HG02885 (cell line): Measurements from ENCODE around the gene CCM2.
"Not testable (repeated sequence)": the region's sequence is repeated elsewhere in the genome, so short reads cannot be mapped to it uniquely, and the experiment has no call there.

Experiments
- ATAC-seq: cut with Tn5 transposase; IDR thresholded peaks from one replicate; pipeline ENCODE4 v1.9.1; 2021; ENCODE audit warnings: mild to moderate bottlenecking; ENCODE audit not compliant: unreplicated experiment, poor library complexity

CCM2 gene

DNA sequence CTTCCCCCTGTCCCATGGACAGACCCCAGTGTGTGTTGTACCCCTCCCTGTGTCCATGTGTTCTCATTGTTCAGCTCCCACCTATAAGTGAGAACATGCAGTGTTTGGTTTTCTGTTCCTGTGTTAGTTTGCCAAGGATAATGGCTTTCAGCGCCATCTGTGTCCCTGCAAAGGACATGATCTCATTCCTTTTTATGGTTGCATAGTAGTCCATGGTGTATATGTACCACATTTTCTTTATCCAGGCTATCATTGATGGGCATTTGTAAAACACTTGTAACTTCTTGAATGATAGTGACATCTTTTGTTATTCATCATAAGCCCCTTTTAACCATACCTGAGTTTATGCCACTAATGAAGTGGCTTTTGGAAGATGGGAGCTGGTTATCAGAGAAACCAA lies 114.3 kb downstream of the CCM2 start:
- ATAC-seq, result not testable (repeated sequence)

DNA sequence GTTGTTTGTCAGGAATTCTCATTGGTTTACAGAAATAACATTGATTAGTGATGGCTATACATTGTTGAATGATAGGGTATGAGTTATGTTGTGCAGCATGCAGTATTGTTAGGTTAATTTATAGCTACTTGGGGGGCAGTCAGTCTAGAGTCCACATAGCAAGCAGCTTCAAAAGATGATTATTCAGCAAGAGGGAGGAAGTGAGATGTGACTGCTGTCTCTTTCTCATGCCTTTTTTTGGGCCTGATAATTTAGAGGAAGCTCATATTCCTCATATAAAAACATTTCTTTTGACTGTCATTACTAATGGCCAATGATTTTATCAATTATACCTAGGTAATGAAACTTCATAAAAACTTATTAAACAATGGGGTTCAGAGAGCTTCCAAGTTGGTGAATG lies 114.9 kb downstream of the CCM2 start:
- no peak for ATAC-seq

DNA sequence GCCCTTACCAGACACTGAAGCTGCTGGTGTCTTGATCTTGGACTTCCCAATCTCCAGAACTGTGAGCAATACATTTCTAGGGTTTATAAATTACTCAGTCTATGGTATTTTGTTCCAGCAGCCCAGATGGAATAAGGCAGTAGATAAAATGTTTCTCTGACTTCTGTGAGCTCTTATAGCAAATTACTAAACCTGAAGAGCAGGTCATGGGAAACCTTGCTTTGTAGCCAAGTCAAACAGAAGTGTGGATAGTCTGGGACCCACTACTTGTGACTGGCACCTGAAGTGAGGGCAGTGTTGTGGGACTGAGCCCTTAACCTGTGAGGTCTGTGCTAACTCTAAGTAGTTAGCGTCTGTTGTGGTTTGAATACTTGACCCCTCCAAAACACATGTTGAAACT lies 116.0 kb downstream of the CCM2 start:
- no peak for ATAC-seq

DNA sequence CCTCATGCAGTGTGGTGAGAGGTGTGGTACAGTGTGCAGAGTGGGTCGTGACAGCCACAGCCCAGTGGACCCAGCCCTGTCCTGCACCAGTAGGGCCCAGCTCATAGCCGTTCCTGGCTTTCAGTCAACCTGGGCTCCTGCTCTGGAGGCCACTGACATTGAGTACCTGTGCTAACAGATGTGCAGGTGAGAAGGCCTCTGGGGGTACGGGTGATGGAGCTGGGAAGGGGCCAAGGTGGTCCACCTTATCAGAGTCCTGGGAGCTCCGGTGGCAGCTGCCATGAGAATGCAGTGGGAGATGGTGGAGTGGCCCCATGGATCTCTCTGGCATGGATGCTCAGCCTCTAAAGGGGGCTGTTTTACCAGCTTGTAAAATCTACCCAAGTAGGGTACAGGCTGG lies 117.6 kb downstream of the CCM2 start:
- ATAC-seq, result no peak

DNA sequence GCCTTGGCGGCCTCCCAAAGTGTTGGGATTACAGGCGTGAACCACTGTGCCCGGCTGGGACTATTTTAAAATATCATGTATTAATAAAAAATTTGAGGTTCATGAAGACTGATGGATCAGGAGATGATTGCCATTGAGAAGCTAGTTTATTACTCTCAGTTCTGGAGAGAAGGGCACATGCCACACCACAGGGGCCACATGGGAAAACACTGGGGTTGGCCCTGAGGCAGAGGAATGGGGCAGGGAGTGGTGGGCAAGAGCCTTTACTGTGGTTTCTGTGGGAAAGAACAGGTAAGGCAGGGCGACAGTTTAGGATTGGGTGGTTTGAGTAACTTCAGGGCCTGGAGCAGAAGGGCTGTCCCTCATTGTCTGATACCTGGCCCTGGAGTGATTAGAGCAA lies 118.3 kb downstream of the CCM2 start:
- no peak for ATAC-seq

DNA sequence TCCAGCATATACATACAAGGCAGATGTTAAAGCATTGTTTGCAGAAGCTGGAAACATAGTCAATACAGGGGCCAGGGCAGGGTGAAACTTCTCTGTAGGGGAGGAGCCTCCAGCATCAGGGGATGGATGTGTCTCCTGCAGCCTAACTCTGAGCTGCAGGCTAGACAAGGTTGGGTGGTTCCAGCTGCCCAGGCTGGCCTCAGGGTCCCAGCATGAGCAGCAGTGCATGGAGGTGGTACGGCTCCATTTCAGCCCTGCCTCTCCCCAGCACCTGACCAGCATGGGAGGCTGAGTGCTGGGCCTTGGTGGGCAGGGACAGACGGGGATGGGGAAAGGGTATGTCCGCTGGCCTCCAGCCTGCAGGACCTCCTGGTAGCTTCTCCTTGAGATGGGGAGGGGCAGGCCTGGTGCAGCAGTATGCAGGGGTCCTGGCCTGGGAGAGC lies 118.9 kb downstream of the CCM2 start:
- ATAC-seq, result no peak

DNA sequence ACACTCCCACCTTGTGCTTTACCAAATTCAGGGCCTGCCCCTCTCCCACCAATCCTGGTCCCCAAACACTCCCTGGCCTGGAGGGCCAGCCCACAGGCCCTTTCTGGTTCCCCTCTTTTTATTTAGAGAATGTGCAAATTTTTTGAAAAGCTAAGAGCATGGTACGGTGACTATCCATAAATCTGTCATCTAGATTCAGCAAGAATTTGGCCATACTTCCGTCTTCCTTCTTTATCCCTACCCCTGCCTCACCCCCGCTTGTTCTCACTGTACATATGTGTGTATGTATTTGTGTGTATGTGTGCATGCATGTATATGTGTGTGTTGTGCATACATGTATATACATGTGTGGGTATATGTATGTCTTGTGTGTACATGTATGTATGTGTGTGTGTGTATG lies 119.5 kb downstream of the CCM2 start:
- ATAC-seq, result no peak

DNA sequence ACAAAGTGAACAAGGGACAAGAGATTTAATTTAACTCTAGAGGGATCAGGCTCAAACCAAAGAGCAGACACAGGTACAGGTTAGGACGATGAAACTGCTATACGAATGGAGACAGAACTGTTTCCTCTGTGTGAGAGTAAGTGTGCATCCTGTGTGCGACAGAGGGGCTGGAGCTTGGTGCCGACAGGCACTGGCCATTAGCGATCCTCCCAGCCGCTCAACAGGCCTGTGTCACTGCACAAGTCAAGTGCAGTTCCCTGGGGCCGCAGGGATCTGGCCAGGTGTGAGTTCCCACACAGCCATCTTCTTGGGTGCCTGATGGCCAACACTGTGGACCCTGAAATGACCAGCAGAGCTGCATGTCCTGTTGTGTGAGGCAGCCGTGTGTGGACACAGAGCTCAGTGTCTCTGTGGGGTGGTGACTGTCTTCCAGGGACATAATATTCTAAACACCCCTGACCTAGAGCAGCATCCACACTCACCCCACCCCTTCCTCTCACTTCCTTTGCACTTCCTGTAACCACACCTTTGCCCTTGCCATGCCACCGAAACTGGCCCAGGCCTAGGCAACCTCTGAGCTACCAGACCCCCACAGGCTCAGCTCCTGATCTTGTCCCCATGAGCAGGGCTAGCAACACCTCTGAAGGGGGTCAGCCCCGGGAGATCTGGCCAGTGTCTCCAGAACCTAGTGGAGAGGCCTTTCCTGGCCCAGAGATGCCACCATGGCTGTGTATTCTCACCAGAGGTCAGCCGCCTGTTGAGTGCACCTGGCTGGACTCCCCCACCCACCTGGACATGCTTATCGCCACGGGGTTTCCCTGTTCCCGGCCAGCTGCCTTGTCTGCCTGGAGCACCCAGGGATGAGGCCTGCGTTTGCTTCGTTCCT lies 123.2 kb downstream of the CCM2 start:
- no peak for ATAC-seq

DNA sequence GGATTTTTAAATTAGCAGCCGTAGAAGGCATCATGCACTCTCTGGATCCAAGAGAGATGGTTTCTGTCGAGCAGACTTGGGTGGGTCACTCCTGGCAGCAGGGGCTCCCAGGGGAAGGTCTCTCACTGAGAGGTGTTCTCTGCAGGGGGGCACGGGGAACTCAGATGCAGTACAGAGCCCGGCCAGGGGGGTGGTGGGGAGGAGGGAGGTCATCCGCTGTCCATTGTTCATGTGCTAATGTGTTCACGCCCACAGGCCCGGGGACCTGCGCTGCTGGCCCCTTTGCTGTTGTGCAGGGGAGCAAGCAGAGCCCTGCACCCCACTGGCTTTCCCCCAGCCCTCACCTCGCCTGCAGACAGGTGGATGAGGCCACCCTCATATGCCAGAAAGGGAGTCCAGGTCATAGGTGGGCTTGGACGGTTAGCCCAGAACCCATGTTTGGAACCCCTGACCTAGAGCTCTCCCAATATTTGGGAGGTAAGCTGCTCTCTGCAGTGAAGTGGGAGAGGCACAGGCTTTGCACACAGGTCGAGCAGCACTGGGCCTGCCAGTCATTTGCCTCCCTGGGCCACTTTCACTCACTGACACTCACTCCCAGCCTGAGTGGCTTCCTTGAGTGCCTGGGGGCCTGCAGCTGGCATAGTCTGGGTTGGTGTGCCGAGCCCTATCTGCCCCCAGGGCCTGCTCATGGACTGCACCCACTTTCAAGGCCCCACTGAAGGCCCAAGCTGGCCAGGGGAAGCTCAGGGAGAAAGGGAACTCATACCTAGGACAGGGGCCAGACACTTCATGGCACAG lies 124.1 kb downstream of the CCM2 start:
- no peak for ATAC-seq

DNA sequence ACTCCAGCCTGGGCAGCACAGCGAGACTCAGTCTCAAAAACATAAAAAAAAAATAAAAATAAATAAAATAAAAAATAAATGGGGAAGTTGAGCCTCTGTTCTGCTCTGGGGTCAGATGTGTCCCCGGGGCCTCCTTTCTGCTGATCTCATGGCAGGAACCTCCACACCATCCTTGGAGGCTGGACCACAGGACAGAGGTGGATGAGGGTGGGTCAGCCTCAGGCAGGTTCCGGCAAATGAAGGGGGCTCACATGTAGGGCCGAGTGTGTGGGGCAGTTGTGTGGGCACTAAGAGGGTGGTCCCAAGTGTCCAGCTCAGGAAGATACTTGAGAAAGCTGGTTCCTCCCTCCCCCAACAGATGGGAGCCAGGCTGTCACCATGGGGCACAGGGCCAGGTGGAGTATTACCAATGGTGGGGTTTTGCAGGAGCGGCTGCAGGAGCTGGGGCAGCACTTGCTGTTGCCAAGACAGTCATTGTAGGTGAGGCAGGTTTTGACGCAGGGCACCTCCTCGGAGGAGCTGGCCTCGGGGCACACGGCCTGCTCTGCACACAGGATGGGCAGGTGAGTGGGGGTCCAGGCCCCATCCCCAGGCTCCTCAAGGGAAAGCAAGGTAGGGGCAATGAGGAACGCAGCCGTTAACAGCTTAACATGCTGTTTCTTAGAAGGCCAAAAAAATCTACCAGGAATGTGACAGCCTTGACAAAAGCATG lies 125.3 kb downstream of the CCM2 start:
- ATAC-seq, result no peak
